HG02571 (cell line): ENCODE data around the gene PSME2.

ENCODE experiments used
- ATAC-seq: cut with Tn5 transposase; IDR thresholded peaks from one replicate; pipeline ENCODE4 v1.9.1; 2021; ENCODE audit warnings: mild to moderate bottlenecking, moderate library complexity; ENCODE audit not compliant: unreplicated experiment

The PSME2 gene

GRCh38 chr14:24179961-24180796 is 33.8 kb upstream of the PSME2 start:
- no peak for ATAC-seq

GRCh38 chr14:24179294-24179960 is 33.0 kb upstream of the PSME2 start:
- no peak for ATAC-seq

- ATAC-seq = no peak
Measured at GRCh38 chr14:24178399-24179178, 32.2 kb upstream of the PSME2 start.

GRCh38 chr14:24177891-24178290 is 31.5 kb upstream of the PSME2 start:
- no peak for ATAC-seq

GRCh38 chr14:24177041-24177825 is 30.8 kb upstream of the PSME2 start:
- no peak for ATAC-seq

- no peak for ATAC-seq
Measured at GRCh38 chr14:24176599-24176998, 30.2 kb upstream of the PSME2 start.

- no peak for ATAC-seq
Measured at GRCh38 chr14:24172871-24173281, 26.5 kb upstream of the PSME2 start.

- no peak for ATAC-seq
Measured at GRCh38 chr14:24172261-24172860, 26.0 kb upstream of the PSME2 start.

- ATAC-seq = peak; percentile 64
Measured at GRCh38 chr14:24171422-24172260, 25.2 kb upstream of the PSME2 start, which contains the start of gene REC8. TSS of gene REC8 (plus strand) at chr14:24172080. CDS start at chr14:24172553, 473 bp downstream.

GRCh38 chr14:24167469-24168114 is 21.2 kb upstream of the PSME2 start:
- ATAC-seq = no peak

- no peak for ATAC-seq
Measured at GRCh38 chr14:24165785-24166184, 19.4 kb upstream of the PSME2 start.

GRCh38 chr14:24164518-24164991 is 18.1 kb upstream of the PSME2 start:
- no peak for ATAC-seq

GRCh38 chr14:24162093-24162492 is 15.7 kb upstream of the PSME2 start:
- no peak for ATAC-seq

GRCh38 chr14:24160850-24161804 is 14.7 kb upstream of the PSME2 start, which contains the start of gene IRF9:
TSS of gene IRF9 (plus strand) at chr14:24161265. CDS start at chr14:24162145, 880 bp downstream.
- peak; percentile 70 for ATAC-seq

GRCh38 chr14:24160499-24160849 is 14.1 kb upstream of the PSME2 start:
- ATAC-seq = no peak

GRCh38 chr14:24159777-24160498 is 13.5 kb upstream of the PSME2 start:
- ATAC-seq = no peak

- no peak for ATAC-seq
Measured at GRCh38 chr14:24157331-24157730, 10.9 kb upstream of the PSME2 start.
